Activated T-cell treated with anti-CD3 and anti-CD28 coated beads for 1 hour (primary cell): ENCODE data around the gene ATRAID.
"Not testable (repeated sequence)": the region's sequence is repeated elsewhere in the genome, so short reads cannot be mapped to it uniquely, and the experiment has no call there.

Experiments
- DNase-seq: peaks from one replicate; pipeline ENCODE4 v3.0.0-alpha.2; 2020; ENCODE audit warnings: low read depth

Gene ATRAID, protein sequence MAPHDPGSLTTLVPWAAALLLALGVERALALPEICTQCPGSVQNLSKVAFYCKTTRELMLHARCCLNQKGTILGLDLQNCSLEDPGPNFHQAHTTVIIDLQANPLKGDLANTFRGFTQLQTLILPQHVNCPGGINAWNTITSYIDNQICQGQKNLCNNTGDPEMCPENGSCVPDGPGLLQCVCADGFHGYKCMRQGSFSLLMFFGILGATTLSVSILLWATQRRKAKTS

DNA sequence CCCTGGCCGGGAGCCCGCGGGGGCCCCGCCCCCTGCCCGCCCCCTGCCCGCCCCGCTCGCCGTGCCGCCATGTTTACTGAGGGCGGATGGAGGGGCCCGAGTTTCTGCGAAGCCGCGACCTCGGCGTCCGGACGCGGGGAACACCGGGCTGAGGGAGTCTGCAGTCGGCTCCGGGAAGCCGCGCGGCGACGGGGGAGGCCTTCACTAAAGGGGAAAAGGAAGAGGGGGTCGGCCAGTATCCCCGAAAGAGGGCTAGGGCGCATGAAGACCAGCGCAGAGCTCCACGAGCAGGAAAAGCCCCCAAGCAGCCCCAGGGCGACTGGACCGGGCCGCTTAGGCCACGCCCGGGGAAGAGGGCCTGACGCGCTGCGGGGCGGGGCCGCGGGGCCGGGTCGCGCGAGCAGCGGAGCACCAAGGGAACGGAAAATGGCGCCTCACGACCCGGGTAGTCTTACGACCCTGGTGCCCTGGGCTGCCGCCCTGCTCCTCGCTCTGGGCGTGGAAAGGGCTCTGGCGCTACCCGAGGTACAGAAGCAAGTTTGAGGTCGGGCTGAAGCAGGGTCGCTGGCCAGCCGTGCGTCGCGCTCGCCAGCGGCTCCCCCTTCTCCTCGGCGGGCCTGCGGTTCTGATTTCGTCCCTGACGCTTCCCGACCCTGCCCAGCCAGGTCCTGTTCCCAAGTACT is at the start of gene ATRAID, which contains the start of gene SLC5A6:
Gene ATRAID (plus strand): TSS at position 99 of the 683 bp plus-strand sequence. CDS start 328 bp downstream, at position 427.
Gene SLC5A6 (minus strand): TSS at position 326 of the 683 bp plus-strand sequence. CDS start 4,618 bp downstream, outside the sequence.
- DNase-seq: peak; percentile 79

DNA sequence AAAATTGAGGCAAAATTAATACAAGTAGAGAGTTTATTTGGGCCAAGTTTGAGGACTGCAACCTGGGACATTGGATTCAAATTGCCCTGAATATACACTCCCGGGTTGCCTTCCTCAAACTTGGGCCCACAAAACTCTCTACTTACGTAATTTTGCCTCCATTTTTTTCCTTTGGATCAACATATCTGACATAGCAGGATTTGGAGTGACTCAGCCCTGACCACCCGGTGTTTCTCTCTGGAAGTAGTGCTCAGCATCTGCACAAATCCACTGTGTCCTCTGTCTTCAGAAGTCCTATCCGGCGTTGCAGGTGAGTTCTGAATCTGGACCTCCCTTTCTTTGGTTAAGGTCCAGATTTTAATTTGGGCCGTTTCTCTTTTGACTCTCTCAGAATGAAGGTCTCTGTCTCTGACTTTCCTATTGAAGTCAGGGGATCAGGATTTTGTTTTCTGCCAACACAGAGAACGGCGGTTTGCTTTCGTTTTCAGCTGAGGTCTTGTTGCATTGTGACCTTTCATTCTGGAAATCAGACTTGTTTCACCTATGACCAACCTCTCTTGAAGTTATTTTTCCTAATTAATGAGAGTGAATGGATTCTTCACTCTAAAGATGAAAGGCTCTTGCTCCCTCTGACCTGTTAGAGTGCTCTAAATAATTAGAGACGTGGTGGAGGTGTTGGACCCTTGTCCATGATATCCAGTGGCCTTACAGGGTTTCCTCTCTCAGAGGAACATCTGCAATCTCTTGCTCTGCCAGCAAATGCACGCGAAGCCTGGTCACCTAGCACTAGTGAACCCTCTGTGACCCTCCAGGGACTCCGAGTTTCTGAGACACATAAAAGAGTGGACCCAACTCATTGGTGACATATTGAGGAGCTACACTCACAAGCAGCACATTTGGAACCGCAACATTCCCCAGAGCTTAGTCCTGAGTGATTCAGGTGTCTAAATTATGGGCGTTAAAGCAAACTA is 49.4 kb upstream of the ATRAID start:
- DNase-seq: no peak

DNA sequence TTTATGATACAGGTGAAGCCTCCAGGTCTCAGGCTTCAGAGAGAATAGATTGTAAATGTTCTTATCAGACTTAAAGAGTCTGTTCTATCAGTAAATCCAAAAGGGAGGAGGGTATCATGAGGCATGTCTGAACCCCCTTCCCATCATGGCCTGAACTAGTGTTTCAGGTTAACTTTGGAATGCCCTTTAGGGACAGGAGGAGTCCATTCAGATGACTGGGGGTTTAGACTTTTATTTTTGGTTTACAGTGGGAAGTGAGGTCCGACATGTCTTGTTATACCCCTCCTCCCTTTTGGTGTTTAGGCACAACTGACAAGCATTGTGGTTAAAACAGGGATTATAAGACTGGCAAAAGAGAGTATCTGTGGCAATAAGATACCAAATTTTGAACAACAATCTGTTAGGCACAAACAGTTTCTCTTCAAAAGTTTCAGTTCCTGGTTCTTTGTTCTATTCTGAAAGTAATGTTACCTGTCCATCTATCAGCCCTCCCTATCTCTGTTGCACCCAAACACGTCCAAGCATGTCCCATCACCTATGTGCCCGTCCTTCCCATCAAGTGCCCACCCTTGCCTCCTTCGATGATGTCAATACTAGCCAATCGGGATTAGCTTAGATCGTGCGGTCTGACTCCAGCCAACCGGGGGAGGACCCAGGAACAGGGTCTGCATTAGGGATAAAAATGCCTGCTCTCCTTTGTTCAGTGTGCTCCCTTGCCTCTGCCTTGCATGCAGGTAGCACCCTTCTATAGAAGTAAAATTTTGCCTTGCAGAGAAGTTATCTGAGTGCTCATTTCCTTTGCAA is 46.7 kb upstream of the ATRAID start:
- DNase-seq: no peak

DNA sequence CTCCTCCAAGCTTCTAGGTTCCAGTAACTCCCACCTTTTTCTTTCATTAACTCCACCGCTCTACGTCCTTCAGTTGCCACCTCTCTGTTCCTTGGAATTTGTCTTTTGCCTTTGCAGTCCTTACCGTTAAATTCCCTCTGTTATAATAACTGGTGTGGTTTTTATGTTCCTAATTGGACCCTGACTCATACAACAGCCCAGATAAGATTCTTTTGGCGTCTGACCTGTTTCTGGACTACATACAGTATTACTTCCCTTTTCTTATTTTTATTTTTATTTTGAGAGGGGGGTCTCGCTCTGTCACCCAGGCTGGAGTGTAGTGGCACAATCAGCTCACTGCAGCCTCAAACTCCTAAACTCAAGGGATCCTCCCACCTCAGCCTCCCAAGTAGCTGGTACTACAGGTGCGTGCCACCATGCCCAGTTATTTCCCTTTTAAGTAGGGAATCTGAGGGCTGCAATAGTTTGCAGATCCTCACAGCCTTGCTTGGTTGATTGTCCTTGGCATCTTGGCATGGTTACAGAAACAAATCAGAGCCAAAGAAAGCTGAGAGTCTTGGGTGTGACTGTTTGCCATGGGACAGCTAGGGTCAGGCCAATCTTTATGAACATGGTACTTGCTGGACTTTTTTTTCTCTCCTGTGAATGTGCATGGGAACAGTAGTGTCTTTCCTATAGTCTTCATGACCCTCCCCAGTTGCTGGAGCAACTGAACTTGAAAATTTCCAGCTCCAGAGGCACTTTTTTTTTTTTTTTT is 41.1 kb upstream of the ATRAID start:
- DNase-seq: no peak

DNA sequence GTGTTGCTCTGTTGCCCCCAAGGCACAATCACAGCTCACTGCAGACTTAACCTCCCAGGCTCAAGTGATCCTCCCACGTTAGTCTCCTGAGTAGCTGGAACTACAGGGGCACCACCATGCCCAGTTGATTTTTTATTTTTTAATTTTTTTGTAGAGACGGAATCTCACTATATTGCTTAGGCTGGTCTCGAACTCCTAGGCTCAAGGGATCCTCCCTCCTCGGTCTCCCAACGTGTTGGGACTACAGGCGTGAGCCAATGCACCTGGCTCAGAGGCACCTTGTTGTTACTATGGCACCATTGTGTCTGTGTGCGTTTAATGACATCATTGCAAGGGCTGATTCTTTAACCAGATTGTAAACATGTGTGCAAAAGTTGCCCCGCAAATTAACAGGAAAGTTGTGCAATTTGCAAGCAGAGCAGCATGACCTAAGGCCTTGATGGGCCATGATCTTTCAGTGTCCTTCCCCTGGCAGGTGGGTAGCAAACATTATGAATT is 40.4 kb upstream of the ATRAID start:
- no peak for DNase-seq

DNA sequence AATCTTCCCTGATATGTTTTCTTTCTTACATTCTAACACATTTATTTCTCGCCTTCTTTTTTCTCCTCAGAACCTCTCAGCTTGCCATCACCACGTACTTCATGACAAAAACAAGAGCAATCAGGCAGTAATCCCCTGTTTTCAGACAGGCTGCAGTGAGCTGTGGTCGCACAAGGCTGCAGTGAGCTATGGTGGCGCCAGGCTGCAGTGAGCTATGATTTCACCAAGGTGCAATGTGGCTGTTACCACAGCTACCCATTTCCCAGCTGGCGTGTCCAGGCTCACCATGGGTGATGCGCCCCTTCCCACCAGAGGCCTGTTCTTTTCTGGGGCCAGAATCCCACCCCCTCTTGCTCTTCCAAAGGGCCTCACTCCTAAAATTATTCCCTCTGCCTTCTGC is 37.2 kb upstream of the ATRAID start:
- no peak for DNase-seq

DNA sequence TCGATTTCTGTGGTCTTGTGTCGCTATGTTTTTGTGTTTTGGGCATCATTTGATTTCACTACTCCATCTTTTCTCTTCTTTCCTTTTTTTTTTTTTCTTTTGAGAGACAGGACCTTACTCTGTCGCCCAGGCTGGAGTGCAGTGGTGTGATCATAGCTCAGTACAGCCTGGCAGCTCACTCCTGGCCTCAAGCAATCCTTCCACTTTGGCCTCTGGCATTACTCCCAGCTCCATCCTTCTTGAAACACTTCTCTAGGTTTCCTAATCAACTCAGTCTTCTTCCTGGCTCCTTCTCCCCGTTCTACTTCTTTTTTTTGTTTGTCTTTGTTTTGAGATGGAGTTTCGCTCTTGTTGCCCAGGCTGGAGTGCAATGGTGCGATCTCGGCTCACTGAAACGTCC is 36.5 kb upstream of the ATRAID start:
- no peak for DNase-seq

DNA sequence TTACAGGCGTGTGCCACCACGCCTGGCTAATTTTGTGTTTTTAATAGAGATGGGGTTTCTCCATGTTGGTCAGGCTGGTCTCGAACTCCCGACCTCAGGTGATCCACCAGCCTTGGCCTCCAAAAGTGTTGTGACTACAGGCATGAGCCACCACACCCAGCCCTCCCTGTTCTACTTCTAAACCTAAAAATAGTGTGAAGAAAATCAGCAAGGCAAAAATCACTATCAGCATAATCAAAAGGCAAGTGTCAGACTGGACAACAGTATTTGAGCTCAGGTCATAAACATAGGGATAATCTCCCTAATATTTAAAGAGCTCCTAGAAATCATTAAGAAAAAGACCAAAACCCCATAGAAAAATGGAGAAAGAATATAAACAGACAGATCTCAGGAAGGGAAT is 36.1 kb upstream of the ATRAID start:
- not testable (repeated sequence) for DNase-seq

DNA sequence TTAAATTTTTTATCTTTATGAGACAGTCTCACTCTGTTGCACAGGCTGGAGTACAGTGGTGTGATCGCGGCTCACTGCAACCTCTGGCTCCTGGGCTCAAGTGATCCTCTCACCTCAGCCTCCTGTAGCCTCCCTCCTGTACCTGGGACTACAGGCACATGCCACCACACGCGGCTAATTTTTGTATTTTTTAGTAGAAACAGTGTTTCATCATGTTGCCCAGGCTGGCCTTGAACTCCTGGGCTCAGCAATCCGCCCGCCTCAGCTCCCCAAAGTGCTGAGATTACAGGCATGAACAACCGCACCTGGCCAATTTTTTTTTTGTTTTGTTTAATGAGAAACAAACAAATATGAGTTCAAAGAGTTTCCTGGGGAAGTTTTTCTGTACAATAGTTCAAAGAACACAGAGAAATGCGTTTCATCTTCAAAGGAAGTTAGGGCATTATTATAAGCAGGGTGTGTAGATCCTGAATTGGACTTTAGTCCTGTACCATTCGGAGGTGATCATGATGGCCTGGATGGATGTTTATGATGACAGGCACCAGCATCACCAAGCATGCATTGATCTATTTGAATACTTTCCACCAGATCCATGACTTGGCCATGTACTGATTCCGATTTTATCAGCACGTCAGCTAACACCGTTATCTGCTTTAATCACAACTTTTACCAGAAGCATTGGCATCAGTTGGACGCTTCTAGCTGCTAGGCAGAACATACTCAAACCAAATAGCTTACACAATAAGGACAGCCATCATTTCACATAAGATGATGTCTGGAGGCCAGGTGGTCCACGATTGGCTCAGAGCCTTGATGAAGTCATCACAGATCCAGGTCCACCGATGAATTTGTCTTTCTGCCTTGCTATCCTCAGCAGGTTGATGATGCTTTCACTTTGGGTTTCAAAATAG is 34.1 kb upstream of the ATRAID start:
- DNase-seq: no peak

DNA sequence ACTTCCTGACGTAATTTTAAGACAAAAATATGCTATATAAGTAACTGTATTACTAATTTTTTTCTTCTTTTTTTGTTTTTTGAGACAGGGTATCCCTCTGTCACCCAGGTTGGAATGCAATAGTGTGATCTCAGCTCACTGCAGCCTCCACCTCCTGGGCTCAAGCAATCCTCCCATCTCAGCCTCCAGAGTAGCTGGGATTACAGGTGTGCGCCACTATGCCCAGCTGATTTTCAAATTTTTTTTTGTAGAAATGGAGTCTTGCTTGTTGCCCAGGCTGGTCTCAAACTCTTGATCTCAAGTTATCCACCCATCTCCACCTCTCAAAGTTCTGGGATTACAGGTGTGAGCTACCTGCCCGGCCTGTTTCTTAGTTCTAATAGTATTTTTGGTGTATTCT is 33.4 kb upstream of the ATRAID start:
- no peak for DNase-seq

DNA sequence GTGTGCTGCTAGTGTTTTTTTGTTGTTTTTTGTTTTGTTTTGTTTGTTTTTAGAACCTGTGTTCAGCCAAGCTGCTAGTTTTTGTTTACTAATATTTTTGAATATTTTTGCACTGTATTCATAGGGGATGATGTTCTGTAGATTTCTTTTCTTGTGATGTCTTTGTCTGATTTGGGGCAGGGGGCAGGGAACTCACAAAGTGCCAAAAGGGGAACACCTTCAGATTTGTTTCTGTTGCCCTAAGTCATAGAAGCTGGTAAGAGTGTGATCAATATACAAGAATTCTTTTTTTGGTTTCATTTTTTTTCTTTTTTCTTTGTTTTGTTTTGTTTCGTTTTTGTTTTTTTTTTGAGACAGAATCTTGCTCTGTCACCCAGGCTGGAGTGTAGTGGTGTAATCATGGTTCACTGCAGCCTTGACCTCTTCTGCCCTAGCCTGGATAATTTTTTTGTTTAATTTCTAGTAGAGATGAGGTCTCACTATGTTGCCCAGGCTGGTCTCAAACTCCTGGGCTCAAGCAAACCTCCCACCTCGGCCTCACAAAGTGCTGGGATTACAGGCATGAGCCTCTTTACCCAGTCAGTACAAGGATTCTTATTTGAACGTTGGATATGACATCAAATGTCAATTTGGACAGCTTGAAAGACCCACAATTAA is 32.4 kb upstream of the ATRAID start:
- DNase-seq: no peak

DNA sequence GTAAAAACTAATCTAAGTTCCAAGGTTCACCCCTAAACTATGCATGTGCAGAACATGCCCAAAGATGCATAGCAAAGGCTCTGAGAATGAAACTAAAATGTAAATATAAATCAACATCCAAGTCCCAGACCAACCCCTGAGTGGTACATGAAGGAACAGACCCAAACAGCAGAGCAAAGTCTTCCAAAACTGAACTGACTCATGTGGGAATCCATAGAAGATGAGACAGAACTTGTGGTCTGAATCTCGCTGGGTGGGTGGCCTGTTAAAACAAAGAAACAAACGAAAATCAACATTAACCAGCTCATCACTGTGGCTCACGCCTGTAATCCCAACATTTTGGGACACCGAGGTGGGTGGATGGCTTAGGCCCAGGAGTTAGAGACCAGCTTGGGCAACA is 29.5 kb upstream of the ATRAID start:
- no peak for DNase-seq

DNA sequence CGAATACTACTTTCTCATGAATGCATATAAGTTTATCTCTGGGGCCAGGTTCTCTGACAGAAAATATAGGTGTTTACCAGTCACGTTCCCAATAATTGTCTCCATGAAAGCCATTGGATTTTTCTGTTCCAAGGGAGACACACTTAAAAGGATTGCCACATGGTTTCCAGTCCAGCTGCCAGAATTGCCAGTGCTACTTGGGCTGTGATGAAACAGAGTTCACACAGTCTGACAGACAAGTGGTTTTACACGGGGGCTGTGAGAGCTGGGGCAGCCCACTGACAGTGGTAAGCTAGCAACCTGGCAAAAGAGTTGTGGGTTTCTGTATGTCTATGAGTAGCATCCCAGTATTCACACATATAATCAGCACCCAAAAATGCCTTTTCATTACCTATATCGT is 27.7 kb upstream of the ATRAID start:
- DNase-seq: no peak

DNA sequence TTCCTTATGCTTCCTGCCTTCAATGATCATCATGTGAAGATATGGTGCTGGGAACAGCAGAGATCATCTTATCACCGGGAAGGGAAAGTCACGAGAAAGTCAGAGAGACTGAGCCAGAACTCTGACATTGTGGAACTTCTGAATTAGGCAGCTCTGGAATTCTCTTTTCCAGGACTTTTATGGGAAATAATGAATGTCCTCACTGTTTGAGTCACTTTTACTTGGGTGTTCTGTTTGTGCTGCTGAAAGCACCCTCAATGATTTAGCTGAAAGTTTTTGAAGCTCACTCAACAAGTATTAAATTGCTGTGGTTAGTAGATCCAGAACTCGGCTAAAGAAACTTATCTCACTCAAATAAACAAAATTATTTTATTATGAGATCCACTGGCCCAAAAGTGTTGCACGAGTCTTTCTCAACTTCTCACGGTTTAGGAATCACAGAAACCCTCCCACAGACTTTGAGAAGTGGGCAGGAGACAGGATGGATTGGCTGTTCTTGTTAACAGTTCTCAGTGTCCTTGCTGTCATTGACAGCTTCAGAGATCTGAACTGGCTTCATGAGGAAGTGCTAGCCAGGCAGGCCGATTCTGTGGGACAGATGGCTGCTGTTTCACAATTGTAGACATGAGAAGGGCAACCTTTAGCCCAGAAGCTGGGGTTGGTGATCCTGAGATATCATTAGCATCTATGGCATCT is 26.4 kb upstream of the ATRAID start:
- DNase-seq: no peak

DNA sequence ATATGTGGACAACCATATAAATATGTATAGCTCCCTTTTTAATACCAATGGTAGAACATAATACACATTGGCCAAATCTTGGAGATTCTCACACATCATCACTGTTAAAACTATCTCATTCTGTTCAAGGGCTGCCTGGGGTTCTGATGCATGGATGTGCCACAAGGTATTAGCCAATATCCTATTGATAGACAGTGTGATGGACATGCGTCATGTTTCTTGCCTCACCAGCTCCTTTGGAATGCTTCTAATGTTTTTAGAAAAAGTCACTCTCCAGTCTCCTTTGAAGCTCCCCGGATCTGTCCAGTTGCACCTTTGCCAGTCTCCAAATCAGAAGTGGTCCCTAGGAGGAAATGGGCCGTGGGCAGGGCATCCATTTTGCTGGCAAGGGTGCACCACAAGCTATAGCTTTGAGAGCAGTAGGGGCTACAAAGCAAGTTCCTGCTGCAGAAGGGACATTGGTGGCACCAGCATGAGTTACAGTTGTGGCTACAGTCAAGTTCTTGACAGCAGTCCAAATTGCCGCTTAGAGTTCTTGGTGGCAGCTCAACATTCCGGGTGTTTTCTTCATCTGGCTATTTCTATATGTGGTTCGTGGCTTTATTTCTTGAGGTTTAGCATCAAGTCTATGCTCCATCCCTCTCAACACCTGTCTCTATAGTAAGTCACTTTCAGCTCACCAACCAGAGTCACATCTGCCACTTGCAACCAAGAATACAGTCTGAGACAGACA is 25.1 kb upstream of the ATRAID start:
- no peak for DNase-seq

DNA sequence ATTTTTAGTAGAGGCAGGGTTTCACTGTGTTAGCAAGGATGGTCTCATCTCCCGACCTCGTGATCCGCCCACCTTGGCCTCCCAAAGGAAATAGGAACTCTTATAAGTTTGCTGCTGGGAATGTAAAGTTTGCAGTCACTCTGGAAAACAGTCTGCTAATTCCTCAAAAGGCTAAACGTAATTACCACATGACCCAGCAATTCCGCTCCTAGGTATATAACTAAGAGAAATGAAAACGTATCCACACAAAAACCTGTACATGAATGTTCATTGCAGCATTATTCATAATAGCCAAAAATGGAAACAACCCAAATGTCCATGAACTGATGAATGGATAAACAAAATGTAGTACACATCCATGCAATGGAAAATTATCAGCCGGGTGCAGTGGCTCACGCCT is 21.9 kb upstream of the ATRAID start:
- DNase-seq: no peak

DNA sequence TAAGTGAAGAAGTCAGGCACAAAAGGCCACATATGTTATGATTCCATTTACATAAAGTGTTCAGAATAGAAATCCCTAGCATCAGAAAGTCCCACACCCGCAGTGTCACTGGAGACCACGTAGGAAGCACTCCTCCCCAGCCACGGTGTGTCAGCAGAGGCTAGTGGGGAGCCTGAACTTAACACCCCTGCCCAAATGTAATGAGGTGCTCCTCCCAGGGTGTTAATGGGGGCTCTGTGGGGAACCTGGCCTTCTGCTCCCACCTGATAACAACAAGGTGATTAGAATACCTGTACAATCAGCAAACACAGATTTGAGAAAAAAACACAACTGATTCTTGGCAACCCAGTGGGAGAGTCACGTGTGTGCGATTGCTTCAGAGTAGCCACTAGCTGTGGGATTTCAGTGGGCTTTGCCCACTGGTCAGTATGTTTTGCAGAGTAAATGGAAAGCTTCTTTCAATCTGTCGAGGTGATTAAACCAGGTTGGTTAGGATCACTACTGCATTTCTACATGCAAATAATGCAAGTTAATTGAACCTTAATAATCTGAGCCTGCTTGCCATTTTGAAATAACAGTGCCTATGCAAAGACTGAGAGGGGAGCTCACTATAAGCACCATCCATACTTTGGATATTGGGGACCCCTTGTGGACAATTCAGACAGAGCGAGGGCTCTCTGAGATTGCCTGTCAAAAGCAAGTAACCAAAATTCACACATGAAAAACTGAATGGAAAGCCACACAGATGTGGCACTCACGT is 20.6 kb upstream of the ATRAID start:
- no peak for DNase-seq
